HPDE6-E6E7 (cell line): ENCODE results near the gene MED25.

Source experiments
- DNase-seq: peaks from one replicate; pipeline ENCODE4 v3.0.0; 2011; ENCODE audit warnings: missing footprints; ENCODE audit errors: extremely low spot score

The MED25 gene

GRCh38 chr19:49858088-49858985 lies 40.2 kb downstream of the MED25 start:
- DNase-seq = no peak

DNA sequence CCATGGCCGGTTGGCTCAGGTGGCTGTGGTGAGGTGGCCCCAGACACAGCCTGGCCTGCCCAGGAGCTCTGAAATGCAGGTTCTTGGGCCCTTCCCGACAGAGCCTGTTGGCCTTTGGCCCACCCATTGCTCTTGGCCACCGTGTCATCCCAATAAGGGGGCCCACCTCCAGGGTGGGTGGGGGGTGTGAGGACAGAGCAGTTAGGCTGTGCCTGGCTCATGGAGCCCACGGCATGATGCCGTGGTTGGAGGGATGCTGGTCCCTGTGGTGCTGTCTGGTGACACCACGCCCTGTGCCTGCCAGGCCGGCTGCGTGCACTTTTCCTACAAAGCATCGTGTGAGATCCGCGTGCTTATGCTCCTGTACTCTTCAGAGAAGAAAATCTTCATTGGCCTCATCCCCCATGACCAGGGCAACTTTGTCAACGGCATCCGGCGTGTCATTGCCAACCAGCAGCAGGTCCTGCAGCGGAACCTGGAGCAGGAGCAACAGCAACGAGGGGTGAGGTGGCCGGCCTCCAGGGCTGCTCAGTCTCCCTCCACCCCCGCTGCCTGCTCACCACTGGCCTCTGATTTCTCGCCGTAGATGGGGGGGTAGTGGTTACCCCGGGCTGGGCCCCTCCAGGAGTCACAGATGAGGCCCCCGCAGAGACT lies 41.7 kb downstream of the MED25 start:
- DNase-seq = no peak

- no peak for DNase-seq
Measured at GRCh38 chr19:49860336-49861102, 42.4 kb downstream of the MED25 start.

- DNase-seq = no peak
Measured at GRCh38 chr19:49861107-49861506, 43.0 kb downstream of the MED25 start.

GRCh38 chr19:49861541-49862378 lies 43.7 kb downstream of the MED25 start:
- no peak for DNase-seq

GRCh38 chr19:49862391-49863253 lies 44.5 kb downstream of the MED25 start:
- no peak for DNase-seq

DNA sequence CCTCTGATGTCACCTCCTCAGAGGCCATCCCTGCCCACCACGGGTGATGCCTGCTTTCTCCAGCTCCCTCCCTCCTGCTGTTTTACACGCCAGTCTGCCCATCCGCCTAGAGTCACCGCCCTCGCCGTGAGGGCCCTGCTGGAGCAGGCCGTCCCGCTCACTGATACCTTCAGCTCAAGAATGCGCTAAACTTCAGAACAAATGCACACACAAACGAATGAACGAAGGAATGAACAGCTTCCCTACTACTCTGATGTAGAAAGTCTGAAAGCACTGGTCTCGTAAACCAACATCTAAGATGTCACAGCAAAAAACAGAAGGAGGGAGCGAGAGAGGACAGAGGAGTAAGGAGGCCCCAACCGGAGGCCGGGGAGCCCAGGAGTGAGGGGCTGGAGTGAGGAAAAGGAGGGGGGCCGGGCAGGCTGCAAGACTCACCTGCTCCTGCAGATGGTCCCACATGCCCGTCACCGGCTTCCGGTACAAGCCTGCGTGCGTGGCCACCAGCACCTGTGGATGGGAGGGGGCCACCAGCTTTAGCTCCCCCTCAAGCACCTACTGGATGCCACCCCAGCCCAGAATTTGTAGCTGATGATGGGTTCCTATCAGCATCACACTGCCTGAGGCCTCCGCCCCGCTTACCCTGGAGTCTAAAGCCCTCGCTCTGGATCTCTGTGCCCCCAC lies 45.3 kb downstream of the MED25 start:
- DNase-seq = no peak

DNA sequence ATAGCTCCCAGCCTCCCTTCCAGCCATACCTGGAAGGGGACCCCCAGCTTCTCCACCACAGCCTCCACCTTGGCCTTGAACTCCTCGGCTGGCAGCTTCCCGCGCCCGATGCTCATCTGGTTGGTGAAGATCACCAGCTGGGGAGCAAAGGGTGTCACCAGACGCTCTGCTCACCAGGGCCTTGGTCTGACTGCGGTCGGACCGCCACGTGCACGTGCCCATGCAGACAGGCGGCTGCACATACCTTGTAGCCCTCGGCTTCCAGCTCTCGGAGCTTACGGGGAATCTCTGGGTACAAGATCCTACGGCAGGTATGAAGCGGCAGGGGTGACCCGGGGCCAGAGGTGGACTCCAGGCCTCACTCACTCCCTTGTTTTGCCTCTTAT lies 45.8 kb downstream of the MED25 start:
- DNase-seq = no peak

- no peak for DNase-seq
Measured at GRCh38 chr19:49864890-49865289, 46.8 kb downstream of the MED25 start.

DNA sequence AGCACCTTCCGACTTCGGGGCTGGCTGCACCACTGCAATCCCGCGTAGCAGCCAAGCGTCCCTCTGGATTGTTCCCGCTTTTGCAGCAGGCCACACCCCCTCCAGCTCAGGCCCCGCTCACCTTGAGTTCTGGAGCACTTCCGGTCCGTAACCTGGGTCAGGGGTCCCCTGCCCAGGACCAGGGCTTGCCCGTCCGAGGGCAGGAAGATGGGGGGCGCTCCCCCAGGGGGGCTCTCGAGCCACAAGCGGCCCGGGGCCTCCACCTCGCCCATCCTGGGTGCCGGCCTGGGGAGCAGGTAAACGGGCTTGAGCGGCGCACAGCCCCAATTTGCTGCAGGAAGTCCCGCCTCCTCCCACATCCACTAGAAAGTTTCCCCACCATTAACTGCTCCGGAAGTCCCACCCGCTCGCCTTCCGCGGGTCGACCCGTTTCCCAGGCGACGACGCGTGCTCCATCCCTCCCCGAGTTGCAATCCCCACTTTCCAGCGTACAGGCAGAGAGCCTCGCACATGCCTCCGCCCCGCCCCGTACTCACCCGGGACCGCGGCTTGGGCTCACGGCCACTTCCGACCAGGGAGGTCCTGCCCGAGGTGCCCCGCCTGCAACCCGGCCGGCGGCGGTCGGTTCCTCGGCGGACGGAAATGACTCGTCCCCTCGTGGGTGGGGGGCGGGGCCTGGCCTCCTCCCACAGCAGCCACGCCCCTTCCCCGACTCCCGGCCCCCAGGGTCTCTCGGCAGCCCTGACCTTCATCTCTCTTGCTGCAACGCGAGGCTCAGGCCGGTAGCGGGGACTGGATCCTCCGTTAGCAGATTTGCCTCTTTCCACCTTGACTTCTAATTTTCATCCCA lies 49.1 kb downstream of the MED25 start, which contains the start of gene PNKP:
TSS of gene PNKP (minus strand) at position 644 of the 850 bp plus-strand sequence. CDS start at position 272, 372 bp downstream.
- peak; percentile 81 for DNase-seq

GRCh38 chr19:49869009-49869483 lies 51.0 kb downstream of the MED25 start:
- no peak for DNase-seq

- DNase-seq = peak; percentile 97
Measured at GRCh38 chr19:49869484-49870308, 51.6 kb downstream of the MED25 start.

GRCh38 chr19:49870309-49870901 lies 52.3 kb downstream of the MED25 start:
- no peak for DNase-seq

DNA sequence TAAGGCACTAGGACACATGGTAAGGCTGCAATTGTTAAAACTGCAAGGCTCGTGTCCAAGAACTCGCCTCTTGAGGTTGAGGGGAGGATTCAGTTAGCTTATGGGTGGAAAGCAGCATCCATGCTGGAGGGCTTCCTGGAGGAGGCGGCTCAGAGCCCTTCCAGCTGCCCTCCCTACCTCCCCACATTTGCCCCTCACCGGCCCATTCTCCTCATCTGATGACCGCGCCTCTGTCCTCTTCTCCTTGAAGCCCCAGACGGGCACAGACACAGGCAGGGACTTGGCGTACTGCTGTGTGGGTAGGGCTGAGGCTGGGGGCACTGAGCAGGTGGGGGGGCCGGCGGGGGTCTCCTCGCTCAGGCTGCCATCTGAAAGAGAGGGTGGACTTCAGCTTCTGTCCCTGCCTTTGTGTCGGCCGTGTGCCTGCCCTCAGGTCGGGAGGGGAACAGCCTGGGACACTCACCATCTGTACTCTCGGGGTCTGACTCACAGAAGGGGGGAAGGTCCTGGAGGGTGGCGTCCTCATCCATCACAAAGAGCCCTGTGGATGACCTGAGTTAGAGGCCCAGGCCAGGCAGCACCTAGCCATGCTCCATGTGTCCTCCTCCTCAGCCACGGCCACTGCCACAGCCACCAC lies 53.4 kb downstream of the MED25 start:
- DNase-seq = no peak

DNA sequence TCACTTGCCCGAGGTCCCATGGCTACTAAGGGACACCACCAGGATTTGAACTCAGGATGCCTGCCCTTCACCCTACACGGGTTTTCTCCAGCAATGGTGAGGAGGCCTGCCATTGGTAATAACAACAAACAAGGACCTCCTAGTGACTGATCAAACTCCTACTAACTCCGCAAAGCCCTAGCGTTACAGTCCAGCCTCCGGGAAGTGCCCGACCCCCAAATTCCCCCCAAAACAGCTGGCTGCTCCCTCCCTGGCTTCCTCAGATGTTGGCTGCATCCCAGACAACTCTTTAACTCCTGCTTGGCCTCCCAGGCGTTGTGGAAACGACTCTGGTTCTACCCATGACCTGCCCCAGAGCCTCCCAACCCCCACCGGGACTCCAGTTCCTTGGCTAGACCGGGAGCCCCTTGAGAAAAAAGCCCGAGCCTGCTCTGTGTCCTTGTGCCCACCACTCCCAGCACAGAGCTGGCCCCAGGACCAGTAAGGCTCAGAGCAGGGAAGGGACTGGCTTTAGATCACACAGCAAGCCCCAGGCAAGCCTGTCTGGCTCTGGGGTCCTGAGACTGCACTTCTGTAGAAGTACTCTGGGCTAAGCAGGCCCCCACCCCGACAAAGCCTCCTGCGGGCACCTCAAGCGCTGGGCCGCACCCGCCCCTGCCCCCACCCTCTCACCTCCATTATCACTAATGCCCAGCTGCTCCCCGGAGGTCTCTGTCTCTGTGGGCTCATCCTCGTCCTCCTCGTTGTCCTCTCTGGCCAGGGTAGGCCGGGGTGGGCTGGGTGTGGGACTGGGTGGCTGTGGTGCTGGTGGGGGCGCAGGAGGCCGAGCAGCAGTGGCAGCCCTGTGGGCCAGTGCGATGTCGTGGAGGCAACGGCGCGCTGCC lies 54.4 kb downstream of the MED25 start:
- DNase-seq = no peak

GRCh38 chr19:49873129-49873521 lies 55.0 kb downstream of the MED25 start:
- no peak for DNase-seq
